IPS-18a (cell line): ENCODE results near the gene PPP1R13B.
"Not testable (repeated sequence)": the region's sequence is repeated elsewhere in the genome, so short reads cannot be mapped to it uniquely, and the experiment has no call there.

Source experiments
- H3K27ac ChIP-seq: one replicate; pipeline ENCODE4 v1.5.1; 2013; ENCODE audit warnings: low read length
- H3K27me3 ChIP-seq: one replicate; pipeline ENCODE4 v1.6.1; 2013; ENCODE audit warnings: mild to moderate bottlenecking, low read length; ENCODE audit not compliant: control insufficient read depth, insufficient read depth
- H3K36me3 ChIP-seq: one replicate; pipeline ENCODE4 v1.6.1; 2013; ENCODE audit warnings: low read depth, low read length; ENCODE audit not compliant: control insufficient read depth
- H3K4me1 ChIP-seq: one replicate; pipeline ENCODE4 v1.6.1; 2013; ENCODE audit warnings: low read depth, low read length; ENCODE audit not compliant: control insufficient read depth
- H3K4me3 ChIP-seq: one replicate; pipeline ENCODE4 v1.5.1; 2013; ENCODE audit warnings: low read length
- H3K9ac ChIP-seq: one replicate; pipeline ENCODE4 v1.6.1; 2013; ENCODE audit warnings: mild to moderate bottlenecking, low read length, moderate library complexity
- H3K9me3 ChIP-seq: one replicate; pipeline ENCODE4 v1.6.1; 2013; ENCODE audit warnings: low read depth, low read length; ENCODE audit not compliant: control insufficient read depth

The PPP1R13B gene

GRCh38 chr14:103788086-103788485, 59.3 kb downstream of the PPP1R13B start:
- no peaks in the 10 kb centered on the region for H3K27me3 ChIP-seq
- H3K27ac ChIP-seq = no peak overlapping the region
- H3K4me1 ChIP-seq = no peaks in the 10 kb centered on the region
- H3K9me3 ChIP-seq = no peaks in the 10 kb centered on the region
- no peak overlapping the region for H3K4me3 ChIP-seq
- H3K9ac ChIP-seq = no peak overlapping the region
- H3K36me3 ChIP-seq = no peaks in the 10 kb centered on the region

- no peak overlapping the region for H3K9ac ChIP-seq
- no peak overlapping the region for H3K27ac ChIP-seq
- no peaks in the 10 kb centered on the region for H3K4me1 ChIP-seq
- H3K36me3 ChIP-seq = no peaks in the 10 kb centered on the region
- H3K9me3 ChIP-seq = no peaks in the 10 kb centered on the region
- H3K27me3 ChIP-seq = no peaks in the 10 kb centered on the region
- no peak overlapping the region for H3K4me3 ChIP-seq
Measured at GRCh38 chr14:103782376-103782775, 65.0 kb downstream of the PPP1R13B start.

GRCh38 chr14:103776319-103776718, 71.1 kb downstream of the PPP1R13B start:
- not testable (repeated sequence) for H3K9me3 ChIP-seq, H3K4me1 ChIP-seq, H3K27me3 ChIP-seq, H3K9ac ChIP-seq, H3K36me3 ChIP-seq, H3K27ac ChIP-seq, H3K4me3 ChIP-seq

GRCh38 chr14:103775506-103775905, 71.9 kb downstream of the PPP1R13B start:
- no peaks in the 10 kb centered on the region for H3K27me3 ChIP-seq
- no peak overlapping the region for H3K9ac ChIP-seq
- H3K9me3 ChIP-seq = no peaks in the 10 kb centered on the region
- no peak overlapping the region for H3K4me3 ChIP-seq
- H3K4me1 ChIP-seq = no peaks in the 10 kb centered on the region
- no peak overlapping the region for H3K27ac ChIP-seq
- H3K36me3 ChIP-seq = no peaks in the 10 kb centered on the region

GRCh38 chr14:103773521-103773920, 73.9 kb downstream of the PPP1R13B start:
- Histone ChIP-seq H3K27me3 (no peaks in the 10 kb centered on the region), H3K9me3 (no peaks in the 10 kb centered on the region), H3K27ac (no peak overlapping the region), H3K4me1 (no peaks in the 10 kb centered on the region), H3K36me3 (no peaks in the 10 kb centered on the region), H3K4me3 (no peak overlapping the region), H3K9ac (no peak overlapping the region)

GRCh38 chr14:103772078-103772712, 75.2 kb downstream of the PPP1R13B start:
- no peaks in the 10 kb centered on the region for H3K27me3 ChIP-seq
- H3K4me3 ChIP-seq = no peak overlapping the region
- no peaks in the 10 kb centered on the region for H3K36me3 ChIP-seq
- no peaks in the 10 kb centered on the region for H3K4me1 ChIP-seq
- H3K9me3 ChIP-seq = no peaks in the 10 kb centered on the region
- no peak overlapping the region for H3K27ac ChIP-seq
- no peak overlapping the region for H3K9ac ChIP-seq

- no peaks in the 10 kb centered on the region for H3K36me3 ChIP-seq
- no peak overlapping the region for H3K9ac ChIP-seq
- H3K27me3 ChIP-seq = no peaks in the 10 kb centered on the region
- no peaks in the 10 kb centered on the region for H3K4me1 ChIP-seq
- H3K9me3 ChIP-seq = no peaks in the 10 kb centered on the region
- H3K27ac ChIP-seq = no peak overlapping the region
- H3K4me3 ChIP-seq = no peak overlapping the region
Measured at GRCh38 chr14:103770902-103771301, 76.5 kb downstream of the PPP1R13B start.

GRCh38 chr14:103770500-103770899, 76.9 kb downstream of the PPP1R13B start:
- Histone ChIP-seq H3K4me3 (no peak overlapping the region), H3K9ac (no peak overlapping the region), H3K27me3 (no peaks in the 10 kb centered on the region), H3K9me3 (no peaks in the 10 kb centered on the region), H3K27ac (no peak overlapping the region), H3K36me3 (no peaks in the 10 kb centered on the region), H3K4me1 (no peaks in the 10 kb centered on the region)

GRCh38 chr14:103767336-103767894, 80.0 kb downstream of the PPP1R13B start:
- Histone ChIP-seq H3K36me3 (no peaks in the 10 kb centered on the region), H3K27ac (no peak overlapping the region), H3K9me3 (no peaks in the 10 kb centered on the region), H3K9ac (no peak overlapping the region), H3K4me3 (no peak overlapping the region), H3K4me1 (no peaks in the 10 kb centered on the region), H3K27me3 (no peaks in the 10 kb centered on the region)

GRCh38 chr14:103765526-103765925, 81.8 kb downstream of the PPP1R13B start:
- Histone ChIP-seq H3K9ac (no peak overlapping the region), H3K4me1 (no peaks in the 10 kb centered on the region), H3K4me3 (no peak overlapping the region), H3K27me3 (no peaks in the 10 kb centered on the region), H3K9me3 (no peaks in the 10 kb centered on the region), H3K27ac (no peak overlapping the region), H3K36me3 (no peaks in the 10 kb centered on the region)

GRCh38 chr14:103763730-103764488, 83.5 kb downstream of the PPP1R13B start:
- H3K27ac ChIP-seq = no peak overlapping the region
- H3K36me3 ChIP-seq = no peaks in the 10 kb centered on the region
- H3K27me3 ChIP-seq = no peaks in the 10 kb centered on the region
- no peaks in the 10 kb centered on the region for H3K4me1 ChIP-seq
- no peak overlapping the region for H3K4me3 ChIP-seq
- no peak overlapping the region for H3K9ac ChIP-seq
- H3K9me3 ChIP-seq = no peaks in the 10 kb centered on the region

- H3K27me3 ChIP-seq = no peaks in the 10 kb centered on the region
- no peaks in the 10 kb centered on the region for H3K4me1 ChIP-seq
- H3K36me3 ChIP-seq = no peaks in the 10 kb centered on the region
- H3K4me3 ChIP-seq = no peak overlapping the region
- no peak overlapping the region for H3K27ac ChIP-seq
- no peak overlapping the region for H3K9ac ChIP-seq
- H3K9me3 ChIP-seq = no peaks in the 10 kb centered on the region
Measured at GRCh38 chr14:103762541-103762940, 84.8 kb downstream of the PPP1R13B start.
